HepG2 (cell line): Measurements from ENCODE around the gene SH2D3A. TPM values are rescaled to one million over a fixed set of nuclear protein-coding genes. Genes with fewer than 3 reads are reported as not detected.

Source experiments
- CC2D1A ChIP-seq: sonication (generic); formaldehyde crosslinking; IDR thresholded peaks from 2 replicates; pipeline ENCODE4 v1.8.1; 2023; ENCODE audit warnings: mild to moderate bottlenecking, missing genetic modification reagents
- GTF2F1 ChIP-seq: fragments of 150-350 bp; IDR thresholded peaks from 2 replicates; pipeline ENCODE4 v1.6.1; 2014; ENCODE audit warnings: low read length
- IRF9 ChIP-seq: sonication (generic); formaldehyde crosslinking; IDR thresholded peaks from 2 replicates; pipeline ENCODE4 v1.8.0; 2022; ENCODE audit warnings: missing genetic modification reagents, mild to moderate bottlenecking, borderline replicate concordance
- JUNB ChIP-seq: sonication (generic); formaldehyde crosslinking; IDR thresholded peaks from 2 replicates; pipeline ENCODE4 v1.8.0; 2022; ENCODE audit warnings: missing genetic modification reagents, mild to moderate bottlenecking, borderline replicate concordance
- SNAPC5 ChIP-seq: sonication (generic); formaldehyde crosslinking; IDR thresholded peaks from 2 replicates; pipeline ENCODE4 v1.8.1; 2023; ENCODE audit warnings: mild to moderate bottlenecking, missing genetic modification reagents, borderline replicate concordance
- TOE1 ChIP-seq: sonication (generic); formaldehyde crosslinking; IDR thresholded peaks from 2 replicates; pipeline ENCODE4 v1.4.0; 2020; ENCODE audit warnings: mild to moderate bottlenecking, missing genetic modification reagents
- ZBTB10 ChIP-seq: sonication (generic); formaldehyde crosslinking; IDR thresholded peaks from 2 replicates; pipeline ENCODE4 v1.4.0; 2020; ENCODE audit warnings: missing genetic modification reagents, borderline replicate concordance
- ZC3H4 ChIP-seq: sonication (generic); formaldehyde crosslinking; IDR thresholded peaks from 2 replicates; pipeline ENCODE4 v1.4.0; 2020; ENCODE audit warnings: missing genetic modification reagents, borderline replicate concordance
- ZMAT3 ChIP-seq: sonication (generic); formaldehyde crosslinking; conservative IDR thresholded peaks from 2 replicates; pipeline ENCODE4 v1.7.0; 2021; ENCODE audit warnings: missing genetic modification reagents
- ZNF17 ChIP-seq: sonication (generic); formaldehyde crosslinking; IDR thresholded peaks from 2 replicates; pipeline ENCODE4 v1.5.0; 2020; ENCODE audit warnings: mild to moderate bottlenecking, missing genetic modification reagents
- ZNF253 ChIP-seq: sonication (generic); formaldehyde crosslinking; IDR thresholded peaks from 2 replicates; pipeline ENCODE4 v1.8.0; 2022; ENCODE audit warnings: mild to moderate bottlenecking, missing genetic modification reagents, borderline replicate concordance
- ZNF512 ChIP-seq: sonication (generic); formaldehyde crosslinking; IDR thresholded peaks from 2 replicates; pipeline ENCODE4 v1.4.0; 2020; ENCODE audit warnings: mild to moderate bottlenecking, missing genetic modification reagents
- ZNF547 ChIP-seq: sonication (generic); formaldehyde crosslinking; IDR thresholded peaks from 2 replicates; pipeline ENCODE4 v1.5.1; 2020; ENCODE audit warnings: mild to moderate bottlenecking, missing genetic modification reagents
- ZNF644 ChIP-seq: IDR thresholded peaks from 2 replicates; pipeline ENCODE4 v1.6.1; 2016; ENCODE audit warnings: low read depth
- ZNF720 ChIP-seq: sonication (generic); formaldehyde crosslinking; IDR thresholded peaks from 2 replicates; pipeline ENCODE4 v1.4.0; 2020; ENCODE audit warnings: missing genetic modification reagents
- ZNF770 ChIP-seq: sonication (generic); formaldehyde crosslinking; IDR thresholded peaks from 2 replicates; pipeline ENCODE4 v1.5.0; 2020; ENCODE audit warnings: mild to moderate bottlenecking, missing genetic modification reagents
- ZNF83 ChIP-seq: sonication (generic); formaldehyde crosslinking; IDR thresholded peaks from 2 replicates; pipeline ENCODE4 v1.4.0; 2020; ENCODE audit warnings: missing genetic modification reagents, mild to moderate bottlenecking, borderline replicate concordance
- ZNF879 ChIP-seq: sonication (generic); formaldehyde crosslinking; IDR thresholded peaks from 2 replicates; pipeline ENCODE4 v1.8.1; 2023; ENCODE audit warnings: missing genetic modification reagents
- polyA plus RNA-seq, 8 experiments: library from polyadenylated mRNA; depleted of rRNA in 3 of 8; stranded (reverse) in 7 of 8; unstranded in 1 of 8; fragments of >200 nt; fragmentation: Illumina TruSeq in 4 of 8; extraction: Trizol in 4 of 8; gene quantifications; 2 replicates each; pipeline versions ENCODE4 v1.2.1 to v1.2.3, GENCODE V29; 2011 to 2016; ENCODE audit warnings: low read depth in 4 of 8, missing spikeins in 1 of 8, mixed read lengths in 1 of 8; ENCODE audit not compliant: insufficient read depth in 1 of 8
- total RNA-seq, 5 experiments: library from RNA; depleted of rRNA; stranded (reverse); fragments of >200 nt; fragmentation: Illumina TruSeq; extraction: Trizol; gene quantifications; 2 replicates each; pipeline ENCODE4 v1.2.3, GENCODE V29; 2016; ENCODE audit warnings: low read depth in 1 of 5

SH2D3A gene
- total and polyA plus RNA-seq, 2 of the 13 experiments (the other 11 are each of a cell fraction or from before 2014, with no cell fraction given): 1.0 to 2.2 TPM

GRCh38 chr19:6753178-6754031 is 13.8 kb downstream of the SH2D3A start (continued):
- TF ChIP-seq IRF9 (no peak), ZNF512 (CRISPR knock-in tag) (no peak), ZMAT3 (CRISPR knock-in tag) (no peak; the same call in 1 of the 2 replicates), ZNF17 (no peak), ZNF720 (CRISPR knock-in tag) (no peak), ZNF253 (CRISPR knock-in tag) (0 out of 2 replicates have a peak, but pooled peaks have one; percentile 78), GTF2F1 (no peak), SNAPC5 (CRISPR knock-in tag) (no peak), ZNF644 (CRISPR knock-in tag) (no peak), ZNF83 (CRISPR knock-in tag) (no peak), CC2D1A (CRISPR knock-in tag) (peak; percentile 89; the same call in 1 of the 2 replicates), ZNF770 (0 out of 2 replicates have a peak, but pooled peaks have one; percentile 45), JUNB (CRISPR knock-in tag) (no peak), ZBTB10 (CRISPR knock-in tag) (peak; percentile 92), TOE1 (CRISPR knock-in tag) (no peak; the same call in 1 of the 2 replicates), ZNF879 (CRISPR knock-in tag) (no peak), ZNF547 (CRISPR knock-in tag) (peak; percentile 87; the same call in 1 of the 2 replicates), ZC3H4 (CRISPR knock-in tag) (0 out of 2 replicates have a peak, but pooled peaks have one; percentile 39)
